ENCODE data around the gene KCNQ1OT1.

Gene KCNQ1OT1

DNA sequence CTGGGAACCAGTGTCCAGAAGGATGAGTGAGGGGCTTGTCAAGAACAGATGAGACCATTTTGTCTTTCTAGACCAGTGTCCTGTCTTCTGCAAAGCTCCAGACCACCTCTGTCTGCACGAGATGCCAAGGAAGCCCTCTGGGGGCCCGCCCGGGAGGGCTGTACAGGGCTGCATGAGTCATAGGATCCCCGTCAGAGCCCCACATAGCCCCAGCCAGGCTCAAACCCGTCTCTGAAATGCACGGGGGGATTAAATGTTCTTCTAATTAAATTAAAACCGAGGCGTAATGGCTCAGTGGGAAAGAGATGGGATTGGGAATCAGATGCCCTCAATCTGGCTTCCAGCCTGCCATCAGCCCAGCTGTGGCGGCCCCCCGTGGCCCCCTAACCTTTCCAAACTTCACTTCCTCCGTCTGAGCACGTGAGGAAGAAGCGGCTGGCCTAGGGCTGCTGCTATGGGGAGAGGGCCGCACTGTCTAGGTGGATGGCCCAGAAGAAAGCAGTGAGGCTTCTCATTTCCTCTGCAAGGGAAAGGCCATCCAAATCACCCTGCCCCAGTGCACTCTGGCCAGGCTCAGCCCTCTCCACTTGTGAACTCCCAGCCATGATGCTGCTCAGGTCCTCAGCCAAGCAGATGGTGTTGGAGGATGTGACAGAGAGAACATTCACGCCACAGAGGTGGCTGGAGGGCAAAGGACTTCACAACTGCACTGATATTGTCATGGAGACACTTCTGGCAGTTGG is 32.8 kb downstream of the KCNQ1OT1 start:
- DNase-seq (ENCODE audit: low spot score), result no peak

DNA sequence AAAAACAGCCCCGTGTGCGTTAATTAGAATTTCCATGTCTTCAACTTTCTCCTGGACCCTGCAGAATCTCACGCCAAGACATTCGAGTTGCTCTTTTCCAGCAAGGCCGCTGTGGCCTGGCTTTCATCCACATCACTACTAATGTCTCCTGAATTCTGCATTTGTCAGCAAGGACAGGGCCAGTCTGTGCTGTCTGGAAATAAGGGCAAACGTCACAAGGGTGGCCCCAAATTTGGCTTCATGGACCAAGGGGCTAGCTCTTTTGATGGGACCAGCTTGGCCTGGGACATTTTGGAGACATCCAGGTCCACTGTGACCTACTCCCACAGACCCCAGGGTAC is 33.4 kb downstream of the KCNQ1OT1 start:
- DNase-seq (ENCODE audit: low spot score), result no peak

DNA sequence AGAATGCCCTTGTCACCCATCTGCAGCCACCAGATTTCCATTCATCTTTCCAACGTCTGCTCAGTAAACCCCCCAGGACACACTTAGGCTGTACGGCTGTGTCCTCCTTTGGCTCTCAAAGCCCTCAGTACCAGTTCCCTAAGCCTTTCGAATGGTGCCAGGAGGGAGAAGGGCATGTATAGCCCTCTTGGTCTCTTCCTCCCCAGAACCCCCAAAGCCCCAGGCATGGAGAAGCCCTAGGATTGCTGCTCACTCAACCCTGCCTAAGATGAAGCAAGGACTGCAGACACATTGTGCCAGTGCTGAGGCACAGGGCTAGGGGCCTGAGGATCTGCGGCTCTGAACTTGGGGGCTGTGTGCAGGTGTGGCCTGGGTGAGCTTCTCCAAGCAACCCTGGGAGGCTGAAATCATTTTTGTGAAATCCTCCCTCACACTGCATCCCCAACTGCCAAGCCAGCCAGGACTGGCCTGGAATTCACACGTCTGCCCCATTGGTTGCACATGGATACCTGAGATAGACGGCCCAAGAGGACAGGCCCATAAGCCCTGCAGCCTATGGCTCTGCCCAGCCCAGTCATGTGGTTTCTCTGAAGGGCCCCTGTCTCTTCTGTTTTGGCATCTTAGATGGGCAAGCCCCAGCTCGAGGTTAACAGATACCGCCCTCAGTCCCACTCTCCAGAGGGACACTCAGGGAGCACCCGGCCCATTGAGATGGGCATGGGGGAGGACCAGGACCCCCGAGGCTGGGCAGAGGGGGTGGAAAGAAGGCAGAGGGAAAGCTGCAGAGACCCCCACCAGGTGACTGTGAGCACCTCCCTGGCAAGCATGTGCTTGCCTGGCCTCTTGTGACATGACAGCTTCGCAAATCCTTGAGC is 34.0 kb downstream of the KCNQ1OT1 start:
- no peak for DNase-seq (ENCODE audit: low spot score)

DNA sequence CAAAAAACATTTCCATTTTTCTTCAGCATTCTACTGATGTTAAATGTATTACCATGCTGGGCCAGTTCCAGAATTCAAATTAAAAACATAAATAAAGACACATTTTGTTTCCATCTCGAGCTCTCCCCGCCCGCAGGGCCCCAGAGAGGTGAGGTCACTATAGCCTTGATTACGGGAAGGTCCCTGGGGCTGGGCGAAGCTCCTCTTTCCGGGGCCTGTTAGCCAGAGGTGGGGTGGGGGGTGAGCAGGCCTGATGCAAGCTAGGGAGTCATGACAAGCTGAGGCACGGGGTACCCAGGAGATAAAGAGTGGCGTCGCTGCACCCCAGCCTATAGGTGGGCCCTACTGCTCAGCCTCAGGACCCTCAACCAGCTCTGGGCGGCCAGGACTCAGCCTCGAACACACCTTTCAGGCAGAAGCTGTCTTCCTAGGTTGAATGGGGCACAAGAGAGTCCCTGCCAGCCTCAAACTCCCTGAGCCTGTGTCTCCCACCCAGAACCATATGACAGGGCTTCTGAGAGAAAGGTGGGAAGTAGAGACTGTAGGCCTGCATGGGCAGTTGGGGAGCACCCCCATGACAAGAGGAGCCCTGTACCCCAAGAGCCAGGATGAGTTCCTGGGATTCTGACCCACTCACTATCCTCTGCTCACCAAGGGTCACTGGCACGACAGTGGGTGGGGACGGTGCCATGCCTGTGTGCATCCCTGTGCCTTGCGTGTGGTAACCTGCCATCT is 34.8 kb downstream of the KCNQ1OT1 start:
- no peak for DNase-seq (ENCODE audit: low spot score)

DNA sequence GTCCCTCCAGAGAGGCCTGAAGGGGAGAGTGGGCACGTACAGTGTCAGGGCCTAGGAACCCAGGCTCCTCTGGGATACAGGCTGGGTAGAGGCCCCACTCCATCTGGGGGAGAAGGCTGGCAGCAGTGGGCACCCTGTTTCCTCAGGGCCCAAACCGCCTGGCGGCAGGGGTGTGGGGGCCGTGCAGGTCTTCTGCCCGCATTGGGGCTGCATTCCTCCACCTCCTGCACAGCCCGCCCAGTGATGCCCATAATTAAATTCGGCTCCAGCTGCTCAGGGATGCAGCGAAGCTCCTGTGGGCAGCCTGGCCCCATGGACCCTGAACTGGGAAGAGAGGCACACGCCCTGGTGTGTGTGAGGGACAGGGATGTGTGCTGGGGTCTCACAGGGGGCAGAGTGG is 35.4 kb downstream of the KCNQ1OT1 start:
- no peak for DNase-seq (ENCODE audit: low spot score)

DNA sequence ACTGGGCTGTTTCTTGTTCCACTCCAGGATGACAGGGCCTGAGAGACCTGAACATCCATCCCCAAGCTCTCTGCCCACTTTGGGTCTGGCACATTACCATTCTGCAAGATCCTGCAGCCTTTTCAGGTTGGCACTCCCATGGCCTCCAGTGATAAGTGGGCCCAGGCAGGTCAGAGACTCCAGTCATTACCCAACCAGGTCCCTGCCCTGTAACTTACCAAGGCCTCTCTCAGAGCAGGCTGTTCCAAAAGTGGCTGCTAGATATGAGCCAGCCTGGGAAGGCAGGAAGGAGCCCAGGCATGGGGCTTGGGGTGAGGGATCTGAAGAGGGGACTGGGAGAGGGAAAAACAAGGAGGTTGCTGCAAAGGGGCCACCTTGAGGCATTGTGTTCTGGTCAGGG is 35.9 kb downstream of the KCNQ1OT1 start:
- no peak for DNase-seq (ENCODE audit: low spot score)

DNA sequence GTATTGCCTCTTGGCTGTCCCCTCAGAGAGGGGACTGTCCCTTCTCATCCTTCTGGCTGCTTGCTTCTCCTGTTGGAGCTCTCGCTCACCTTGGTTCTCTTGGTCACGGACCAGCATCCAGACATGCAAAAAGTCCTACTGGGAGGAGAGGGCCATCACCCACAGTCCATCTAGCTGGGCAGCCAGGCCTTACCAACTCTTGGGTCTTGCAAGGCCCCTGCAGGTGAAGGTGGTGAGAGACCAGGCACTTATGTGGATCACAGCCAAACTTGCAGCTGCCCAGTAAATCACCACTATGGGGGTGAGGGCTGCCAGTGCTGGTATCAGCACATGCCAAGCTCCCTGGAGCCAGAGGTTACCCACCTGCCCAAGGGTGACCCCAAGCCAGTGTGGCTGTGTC is 36.3 kb downstream of the KCNQ1OT1 start:
- no peak for DNase-seq (ENCODE audit: low spot score)

DNA sequence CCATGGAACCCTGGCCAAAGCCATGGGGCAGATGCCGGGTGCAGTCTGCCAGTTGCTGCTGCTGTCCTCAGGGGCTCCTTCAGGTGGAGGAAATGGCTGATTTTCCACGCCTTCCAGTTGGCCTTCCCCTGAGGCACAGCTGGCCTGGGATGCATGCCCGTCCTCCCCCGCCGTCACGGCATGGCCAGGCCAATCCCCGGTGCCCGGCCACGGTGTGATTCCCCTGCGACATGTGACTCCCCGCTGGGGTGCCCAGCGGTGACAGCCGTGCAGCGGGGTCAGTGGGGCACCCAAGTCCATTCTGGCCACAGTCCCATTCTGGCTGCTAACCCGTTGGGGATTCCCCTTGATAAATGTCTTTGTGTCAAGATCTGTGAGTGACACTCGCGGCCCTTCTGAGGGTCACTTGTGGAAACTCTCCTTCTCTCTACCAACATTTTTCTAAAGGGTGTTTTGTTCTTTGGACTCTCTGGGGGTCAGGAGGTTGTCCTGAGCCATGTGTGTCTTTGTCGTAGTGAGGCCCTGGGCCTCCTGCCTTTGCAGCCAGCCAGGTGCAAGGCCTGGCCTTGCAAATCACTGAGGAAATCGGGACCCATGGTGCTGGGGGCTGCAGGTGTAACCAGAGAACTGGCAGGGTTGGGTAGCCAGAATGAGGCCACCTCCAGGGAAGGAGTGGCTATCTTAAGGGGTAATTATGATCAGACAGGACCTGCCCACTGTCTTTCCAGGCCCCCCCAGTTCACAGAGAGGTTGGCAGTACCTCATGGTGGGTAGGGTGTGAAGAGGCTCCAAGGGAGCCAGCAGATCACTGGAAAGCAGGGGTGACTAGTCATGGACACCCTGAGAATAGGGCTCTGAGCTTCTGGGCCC is 37.1 kb downstream of the KCNQ1OT1 start:
- no peak for DNase-seq (ENCODE audit: low spot score)

DNA sequence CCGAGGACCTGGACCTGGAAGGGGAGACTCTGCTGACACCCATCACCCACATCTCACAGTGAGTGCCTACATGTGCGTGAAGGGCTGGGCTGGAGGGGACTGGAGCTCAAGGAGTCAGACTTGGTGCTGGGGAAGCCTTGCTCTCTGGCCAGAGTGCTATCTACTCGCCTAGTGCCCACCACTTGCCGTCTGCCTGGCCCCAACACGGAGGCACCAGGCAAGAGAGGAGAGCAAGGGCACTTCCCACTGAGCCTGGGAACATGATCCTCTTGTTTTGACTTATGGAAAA is 37.8 kb downstream of the KCNQ1OT1 start:
- DNase-seq (ENCODE audit: low spot score), result no peak

DNA sequence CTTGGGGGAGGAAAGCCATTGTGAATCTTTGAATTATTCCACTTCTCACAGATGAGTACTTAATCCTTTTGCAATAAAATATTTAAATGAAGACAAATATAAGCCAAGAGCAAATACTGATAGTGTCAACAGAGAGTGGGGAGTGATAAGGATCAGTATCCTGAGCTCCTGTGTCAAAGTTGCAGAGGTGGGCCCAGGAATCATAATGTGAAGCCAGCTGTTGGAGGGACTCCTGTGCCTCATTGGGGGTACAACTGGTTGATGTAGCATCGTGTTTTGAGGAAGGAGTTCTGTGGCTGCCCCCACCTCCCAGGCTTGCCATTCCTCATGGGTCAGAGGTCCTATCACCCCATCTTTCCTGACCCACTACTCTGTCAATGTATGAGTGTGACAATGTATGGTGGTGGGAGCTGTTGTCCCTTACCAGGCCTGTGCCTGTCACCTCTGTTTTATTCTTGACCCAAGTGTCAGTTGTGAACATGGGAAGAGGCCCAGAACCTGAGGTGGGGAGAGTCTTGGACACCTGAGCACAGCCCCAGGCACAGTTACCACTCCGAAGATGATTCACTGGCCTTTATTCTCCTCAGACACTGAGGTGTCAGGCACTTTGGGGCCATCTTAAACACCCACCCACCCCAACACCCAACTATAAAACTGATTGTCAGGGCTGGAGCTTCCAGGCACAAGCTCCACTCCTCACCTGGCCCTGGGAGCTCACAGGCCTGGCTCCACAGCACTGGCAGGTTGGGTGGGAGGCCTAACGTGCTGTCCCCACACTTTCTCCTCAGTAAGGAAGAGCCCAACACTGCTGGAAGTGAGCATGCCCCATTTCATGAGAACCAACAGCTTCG is 38.4 kb downstream of the KCNQ1OT1 start:
- no peak for DNase-seq (ENCODE audit: low spot score)

DNA sequence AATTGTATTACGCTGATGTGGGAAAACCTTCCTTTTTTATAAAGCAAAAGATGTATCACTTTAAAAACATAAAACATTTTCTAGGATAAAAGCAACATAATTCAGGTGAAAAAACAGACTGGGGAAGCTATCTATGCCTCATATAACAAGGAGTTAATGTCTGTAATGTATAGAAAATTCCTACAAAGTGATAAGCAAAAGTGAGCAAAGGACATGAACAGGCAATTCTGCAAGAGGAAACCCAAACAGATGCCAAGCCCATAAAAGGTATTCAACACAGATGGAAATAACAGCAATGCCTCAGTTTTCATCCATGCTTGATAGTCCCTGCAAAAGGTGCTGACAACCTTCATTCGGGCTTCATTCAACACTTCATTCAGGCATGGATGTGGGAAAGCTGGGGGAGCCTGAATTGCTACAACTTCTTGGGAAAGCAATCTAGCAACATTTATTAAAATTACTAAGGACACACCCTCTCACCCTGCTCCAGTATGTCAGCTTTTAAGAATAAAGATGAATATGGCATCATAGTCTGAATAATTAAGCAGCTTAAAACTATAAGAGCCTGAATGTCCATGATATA is 39.3 kb downstream of the KCNQ1OT1 start:
- no peak for DNase-seq (ENCODE audit: low spot score)

DNA sequence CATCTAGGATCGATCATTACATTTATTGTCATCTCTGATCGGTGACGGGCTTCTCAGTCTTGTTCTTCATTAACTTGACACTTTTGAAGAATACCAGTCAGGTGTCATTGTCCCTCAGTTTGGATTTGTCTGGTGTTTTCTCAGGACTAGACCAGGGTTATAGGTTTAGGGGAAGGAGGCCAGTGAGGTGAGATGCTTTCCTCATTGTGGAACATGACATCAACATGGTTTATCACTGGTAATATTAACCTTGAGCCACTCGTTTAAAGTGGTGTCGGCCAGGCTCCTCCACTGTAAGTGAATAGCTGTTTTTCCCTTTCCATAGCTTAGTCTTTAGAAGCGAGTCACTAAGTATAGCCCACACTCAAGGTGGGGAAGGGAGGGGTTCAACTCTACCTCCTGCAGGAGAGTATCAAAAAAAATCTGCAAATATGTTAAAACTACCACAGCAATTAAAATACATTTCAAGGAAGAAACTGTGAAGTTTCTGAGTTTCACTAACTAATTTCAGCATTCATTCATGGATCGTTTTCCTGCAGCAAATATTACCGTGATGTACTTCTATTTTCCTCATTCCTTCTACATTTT is 42.0 kb downstream of the KCNQ1OT1 start:
- DNase-seq (ENCODE audit: low spot score), result no peak

DNA sequence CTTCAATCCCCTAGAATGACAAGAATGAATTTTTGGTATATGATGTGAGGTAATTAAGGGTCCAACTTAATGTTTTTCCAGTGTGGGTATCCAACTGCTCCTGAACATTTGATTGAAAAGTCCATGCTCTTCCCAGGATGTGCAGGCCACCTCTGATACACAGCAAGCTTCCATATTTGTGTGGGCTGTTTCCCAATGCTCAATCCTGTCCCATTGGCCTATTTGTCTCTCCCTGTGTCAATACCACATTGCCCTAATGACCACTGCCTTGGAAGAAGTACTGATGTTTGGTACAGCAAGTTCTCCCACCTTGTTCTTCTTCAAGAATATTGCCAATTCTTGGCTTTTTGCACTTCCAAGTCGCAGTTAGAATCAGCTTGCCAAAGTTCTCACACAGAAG is 42.9 kb downstream of the KCNQ1OT1 start:
- DNase-seq (ENCODE audit: low spot score), result no peak

DNA sequence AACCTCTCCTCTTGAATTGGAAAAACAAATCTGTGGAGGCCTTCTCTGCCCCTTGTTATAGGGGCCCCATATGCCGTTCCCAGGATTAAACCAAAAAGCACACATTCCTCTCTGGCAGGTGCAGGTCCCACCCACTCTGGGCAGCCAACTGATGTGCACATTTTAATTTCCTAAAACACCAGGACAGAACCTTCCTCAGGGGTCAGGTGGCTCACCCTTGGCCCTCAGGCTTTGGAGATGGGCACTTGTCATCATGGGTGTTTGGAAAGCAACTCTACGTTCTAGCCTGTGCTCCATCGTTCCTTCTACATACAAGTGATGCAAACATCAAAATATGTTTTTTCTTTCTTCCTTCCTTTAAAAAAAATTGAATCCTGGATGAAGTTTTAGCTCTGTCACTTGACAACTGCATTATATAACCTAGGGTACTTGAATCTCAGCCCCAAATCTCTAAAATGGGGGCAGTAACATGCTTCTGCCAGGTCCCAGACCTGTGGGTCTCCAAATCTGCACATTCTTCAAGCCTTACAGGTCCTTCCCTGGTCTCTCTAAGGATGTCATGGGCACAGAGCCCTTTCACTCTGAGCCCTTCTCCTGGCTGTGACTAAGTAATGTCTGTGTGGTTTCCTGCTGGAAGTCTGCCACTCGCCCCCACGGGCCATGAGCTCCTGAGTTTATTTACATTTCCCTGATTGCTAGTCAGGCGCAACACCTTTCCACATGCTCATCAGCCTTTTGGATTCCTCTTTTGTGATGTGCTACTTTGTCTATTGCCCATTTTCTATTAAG is 43.8 kb downstream of the KCNQ1OT1 start:
- no peak for DNase-seq (ENCODE audit: low spot score)

DNA sequence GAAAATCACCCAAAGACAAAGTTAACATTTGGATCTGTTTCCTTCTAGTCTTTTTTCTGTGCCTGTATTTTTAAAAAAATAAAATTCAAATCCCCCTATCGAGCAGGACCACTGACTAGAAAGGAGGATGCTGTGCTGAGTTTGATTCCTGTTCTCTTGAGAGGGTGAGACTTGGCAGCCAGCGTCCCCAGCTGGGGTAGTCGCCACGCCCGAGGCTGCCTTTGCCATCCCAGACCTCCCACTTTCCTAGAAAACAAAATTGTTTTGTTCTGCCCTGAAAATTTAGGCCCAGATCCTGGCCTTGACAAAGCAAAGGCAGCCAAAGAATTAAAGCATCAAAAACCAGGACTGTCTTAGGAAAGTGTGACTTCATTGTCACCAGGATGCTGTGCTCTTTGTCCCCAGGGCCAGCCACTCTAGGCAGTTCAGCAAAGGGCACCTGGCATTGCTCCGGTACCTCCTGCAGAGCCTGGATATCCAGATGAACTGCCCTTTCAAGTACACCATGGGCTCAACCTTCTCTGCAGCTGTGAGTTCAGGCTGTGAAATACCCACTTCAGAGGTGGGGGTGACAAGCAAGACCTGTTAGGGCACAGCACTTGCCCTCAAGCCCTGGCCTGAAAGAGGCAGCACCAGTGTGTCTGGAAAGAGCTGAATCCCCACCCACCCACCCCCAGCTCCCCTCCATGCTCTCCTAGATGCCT is 44.6 kb downstream of the KCNQ1OT1 start:
- no peak for DNase-seq (ENCODE audit: low spot score)

DNA sequence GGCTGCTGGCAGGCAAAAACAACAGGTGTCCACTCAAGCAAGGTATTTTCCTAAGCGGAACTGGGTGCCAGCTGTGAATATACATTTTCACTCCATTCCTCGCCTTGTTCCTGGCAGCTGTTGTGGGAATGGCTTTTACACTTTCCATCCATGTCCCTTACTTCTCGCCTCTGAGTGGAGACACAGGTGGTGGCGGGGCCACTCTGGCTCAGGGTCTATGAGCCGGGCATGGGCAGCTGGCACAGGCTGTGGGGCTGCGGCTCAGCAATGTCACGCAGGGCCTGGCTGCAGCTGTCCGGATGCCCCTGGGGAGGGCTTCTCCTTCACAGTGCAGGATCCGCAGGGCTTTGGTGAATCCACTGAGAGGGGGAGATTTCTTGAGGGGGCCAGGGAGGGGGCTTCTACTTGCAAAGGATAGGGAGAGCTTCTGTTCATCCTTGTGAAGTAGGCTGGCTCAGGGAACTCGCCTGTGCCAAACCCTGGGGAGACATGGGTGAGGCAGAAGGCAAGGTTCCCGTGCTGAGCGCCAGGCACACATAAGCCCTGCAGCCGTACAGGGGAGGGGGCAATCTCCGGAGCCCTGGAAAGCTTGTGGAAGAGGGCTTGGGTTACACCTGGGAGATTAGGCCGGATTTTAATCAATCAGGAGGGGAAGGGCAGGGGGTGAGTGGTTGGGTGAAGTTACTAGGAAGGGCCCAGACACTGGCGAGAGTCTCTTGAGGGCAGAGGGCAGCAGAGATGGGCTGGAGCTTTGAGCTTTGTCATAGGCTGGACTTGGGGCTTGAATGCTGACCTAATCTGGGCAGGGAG is 45.7 kb downstream of the KCNQ1OT1 start:
- DNase-seq (ENCODE audit: low spot score), result peak; percentile 4

DNA sequence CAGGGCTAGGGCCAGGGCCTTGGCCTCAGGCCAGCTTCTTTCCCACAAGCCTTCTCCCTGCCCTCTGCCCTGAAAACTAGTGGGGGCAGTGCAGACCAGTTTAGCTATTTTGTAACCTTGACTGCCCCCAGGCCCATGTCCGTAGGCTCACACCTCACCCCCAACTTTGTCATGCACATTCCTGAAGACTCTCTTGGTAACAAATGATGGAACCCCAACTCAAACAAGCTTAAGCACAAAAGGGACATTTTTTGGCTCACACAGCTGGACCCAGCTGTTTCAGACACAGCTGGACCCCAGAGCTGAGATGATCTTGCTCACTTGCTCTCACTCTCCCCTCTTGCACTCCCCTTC is 46.6 kb downstream of the KCNQ1OT1 start:
- DNase-seq (ENCODE audit: low spot score), result peak; percentile 1

Measured in HuH-7 (cell line).